Activated naive CD4-positive, alpha-beta T cell treated with anti-CD3 and anti-CD28 coated beads, Interleukin-2, amount 50 U/mL, for 72 hours (primary cell): Measurements from ENCODE around the gene PIBF1. TPM values are rescaled to one million over a fixed set of nuclear protein-coding genes. Genes with fewer than 3 reads are reported as not detected.
A peak's percentile ranks its signal among the peaks of the same experiment; 100 is the strongest.
"Not testable (repeated sequence)": the region's sequence is repeated elsewhere in the genome, so short reads cannot be mapped to it uniquely, and the experiment has no call there.

ENCODE experiments used
- ATAC-seq, 2 donors: fragments of 150-1000 bp; cut with Tn5 transposase; 2 replicates each; pipeline ENCODE4 v1.10.0; 2021; ENCODE audit warnings: mild to moderate bottlenecking in 2 of 2, moderate library complexity in 2 of 2
- DNase-seq, 2 donors: peaks; one replicate each; pipeline ENCODE4 v3.0.0; 2021 to 2022; ENCODE audit warnings: low spot score in 2 of 2
- H3K27ac Mint-ChIP-seq, 2 donors: one replicate each; pipeline ENCODE4 v1.8.0; 2022; ENCODE audit warnings: mild to moderate bottlenecking in 2 of 2, mixed read lengths in 2 of 2
- H3K36me3 Mint-ChIP-seq, 2 donors: one replicate each; pipeline ENCODE4 v1.8.0; 2022; ENCODE audit warnings: mixed read lengths in 2 of 2
- H3K9me3 Mint-ChIP-seq, 2 donors: one replicate each; pipeline ENCODE4 v1.8.0; 2022; ENCODE audit warnings: mixed read lengths in 2 of 2
- total RNA-seq, 2 donors: library from RNA; stranded (reverse); gene quantifications; one replicate each; pipeline ENCODE4 v1.2.3, GENCODE V29; 2022

PIBF1 gene, protein sequence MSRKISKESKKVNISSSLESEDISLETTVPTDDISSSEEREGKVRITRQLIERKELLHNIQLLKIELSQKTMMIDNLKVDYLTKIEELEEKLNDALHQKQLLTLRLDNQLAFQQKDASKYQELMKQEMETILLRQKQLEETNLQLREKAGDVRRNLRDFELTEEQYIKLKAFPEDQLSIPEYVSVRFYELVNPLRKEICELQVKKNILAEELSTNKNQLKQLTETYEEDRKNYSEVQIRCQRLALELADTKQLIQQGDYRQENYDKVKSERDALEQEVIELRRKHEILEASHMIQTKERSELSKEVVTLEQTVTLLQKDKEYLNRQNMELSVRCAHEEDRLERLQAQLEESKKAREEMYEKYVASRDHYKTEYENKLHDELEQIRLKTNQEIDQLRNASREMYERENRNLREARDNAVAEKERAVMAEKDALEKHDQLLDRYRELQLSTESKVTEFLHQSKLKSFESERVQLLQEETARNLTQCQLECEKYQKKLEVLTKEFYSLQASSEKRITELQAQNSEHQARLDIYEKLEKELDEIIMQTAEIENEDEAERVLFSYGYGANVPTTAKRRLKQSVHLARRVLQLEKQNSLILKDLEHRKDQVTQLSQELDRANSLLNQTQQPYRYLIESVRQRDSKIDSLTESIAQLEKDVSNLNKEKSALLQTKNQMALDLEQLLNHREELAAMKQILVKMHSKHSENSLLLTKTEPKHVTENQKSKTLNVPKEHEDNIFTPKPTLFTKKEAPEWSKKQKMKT
- total RNA-seq = 10 to 100 TPM; 26.2 to 28.9 TPM

DNA sequence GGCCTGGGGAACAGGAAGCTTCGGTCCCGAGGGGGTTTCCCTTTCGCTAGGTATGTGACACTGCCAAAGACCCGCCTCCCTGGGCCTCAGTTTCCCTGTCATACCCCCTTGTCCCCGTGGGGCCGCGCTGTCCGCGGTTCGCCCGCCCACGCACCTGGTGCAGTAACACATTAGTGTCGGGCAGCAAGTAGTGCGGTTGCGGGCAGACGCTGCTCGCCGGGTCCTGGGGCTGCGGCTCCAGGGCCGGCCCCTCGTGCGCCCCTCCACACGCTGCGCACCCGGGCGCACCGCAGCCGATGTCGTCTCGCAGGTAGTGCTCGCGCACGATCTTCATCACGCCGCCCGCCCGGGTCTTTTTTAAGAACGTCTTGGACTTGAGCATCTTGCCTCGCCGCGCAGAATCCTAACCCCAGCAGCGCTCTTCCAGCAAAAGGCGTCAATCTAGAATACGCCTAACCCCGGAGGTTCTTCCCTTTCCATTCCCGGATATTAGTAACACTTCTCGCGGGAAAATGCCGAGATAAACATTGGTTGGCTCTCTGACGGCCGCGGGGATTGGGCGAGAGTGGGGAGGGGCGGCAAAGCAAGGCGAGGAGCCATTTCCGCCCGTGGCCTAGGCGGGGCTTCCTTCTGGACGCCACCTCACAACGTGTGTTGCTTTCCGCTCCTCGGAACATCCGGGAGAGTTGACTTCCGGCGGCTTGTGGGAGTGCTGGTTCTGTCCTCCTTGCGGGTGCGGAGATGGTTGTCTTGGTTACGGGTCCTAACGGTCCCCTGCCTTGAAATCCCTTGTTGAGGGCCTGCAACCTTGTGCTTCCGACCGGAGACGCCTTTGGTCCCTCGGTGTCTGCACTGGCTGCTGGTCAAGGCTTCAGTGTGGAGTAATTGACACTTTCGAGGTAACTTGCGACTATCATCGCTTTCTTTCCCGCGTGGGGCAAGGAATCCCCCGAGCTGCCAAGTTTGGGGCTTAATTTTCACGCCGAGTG lies at the start of gene PIBF1, which contains the start of gene DIS3:
TSS of gene PIBF1 (plus strand) at position 683 of the 989 bp plus-strand sequence. CDS start 1,337 bp downstream, outside the sequence.
TSS of gene DIS3 (minus strand) at position 450 of the 989 bp plus-strand sequence. CDS start at position 382, 68 bp downstream.
- H3K27ac Mint-ChIP-seq = peak within 1 kb of the TSS; percentile 94 to 100
- ATAC-seq = peak; percentile 96 to 98
- peaks cover 29 to 62% of the 10 kb centered on the region in 2 donors for H3K36me3 Mint-ChIP-seq
- H3K9me3 Mint-ChIP-seq = no peaks in the 10 kb centered on the region
- peak; percentile 93 to 97 for DNase-seq

DNA sequence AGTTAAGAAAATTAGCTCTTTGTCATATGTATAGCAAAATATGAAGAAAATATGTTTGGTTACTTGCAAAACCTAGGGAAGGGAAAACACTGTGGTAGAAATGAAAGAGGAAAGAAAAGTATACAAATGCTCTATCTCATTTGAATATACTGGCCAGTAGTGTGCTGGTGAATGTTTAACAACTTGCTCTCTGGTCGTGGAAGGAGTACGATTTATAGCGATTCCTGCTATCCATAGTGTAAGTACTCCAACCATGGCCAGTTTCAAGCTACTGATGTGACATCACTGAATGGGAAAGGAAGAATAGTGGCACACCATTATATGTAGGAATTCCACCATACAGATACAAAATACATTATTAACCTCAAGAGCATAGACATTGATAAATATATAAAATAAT lies 44.9 kb upstream of the PIBF1 start:
- no peak for ATAC-seq
- Mint-ChIP-seq H3K9me3 (no peaks in the 10 kb centered on the region), H3K27ac (no peak overlapping the region), H3K36me3 (peaks cover 11 to 38% of the 10 kb centered on the region in 2 donors)
- DNase-seq = no peak

DNA sequence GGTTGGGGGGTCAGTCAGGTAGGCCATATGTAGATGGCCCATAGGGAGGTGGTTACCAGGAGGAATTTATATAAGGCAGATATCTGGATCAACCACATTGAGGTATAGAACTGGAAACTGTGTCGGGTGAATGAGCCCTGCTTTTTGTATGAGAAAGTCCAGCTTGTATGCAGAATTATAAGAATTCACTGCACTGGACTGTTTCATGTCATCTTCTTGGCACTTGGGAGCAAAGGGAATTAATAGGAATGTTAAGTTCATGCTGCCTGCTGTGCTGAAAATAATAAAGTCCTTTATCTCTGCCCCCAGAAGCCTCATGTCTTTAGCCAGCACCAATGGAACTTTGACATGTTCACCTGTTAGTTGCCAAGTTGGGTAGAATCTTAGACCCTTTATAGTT lies 41.9 kb upstream of the PIBF1 start:
- Mint-ChIP-seq H3K36me3 (peaks cover 4 to 24% of the 10 kb centered on the region in 2 donors), H3K9me3 (no peaks in the 10 kb centered on the region), H3K27ac (no peak overlapping the region)
- DNase-seq (no peak), ATAC-seq (no peak)

DNA sequence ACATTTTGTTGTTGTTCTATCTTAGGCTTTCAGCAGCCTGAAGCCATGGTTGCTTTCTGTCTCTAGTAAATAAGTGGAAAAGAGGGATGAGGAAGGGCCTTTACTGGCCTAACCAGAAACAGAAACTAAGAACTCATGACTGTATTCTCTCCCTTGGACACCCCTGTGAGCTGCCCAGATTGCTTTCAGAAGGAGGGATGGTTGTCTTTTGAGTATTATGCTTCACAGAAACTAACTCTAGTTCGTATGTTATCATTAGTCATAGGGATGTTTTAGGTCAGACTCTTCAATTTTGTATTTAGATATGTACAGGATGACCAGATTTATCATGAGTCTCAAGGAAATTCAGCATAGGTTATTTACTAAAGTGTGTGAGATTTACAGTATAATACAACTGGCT lies 36.7 kb upstream of the PIBF1 start:
- no peak for DNase-seq
- ATAC-seq = peak; percentile 77 to 88
- H3K27ac Mint-ChIP-seq = peak overlapping the region in 1 of 2 donors; percentile 65
- no peaks in the 10 kb centered on the region for H3K9me3 Mint-ChIP-seq
- H3K36me3 Mint-ChIP-seq = peaks cover 13 to 22% of the 10 kb centered on the region in 2 donors

DNA sequence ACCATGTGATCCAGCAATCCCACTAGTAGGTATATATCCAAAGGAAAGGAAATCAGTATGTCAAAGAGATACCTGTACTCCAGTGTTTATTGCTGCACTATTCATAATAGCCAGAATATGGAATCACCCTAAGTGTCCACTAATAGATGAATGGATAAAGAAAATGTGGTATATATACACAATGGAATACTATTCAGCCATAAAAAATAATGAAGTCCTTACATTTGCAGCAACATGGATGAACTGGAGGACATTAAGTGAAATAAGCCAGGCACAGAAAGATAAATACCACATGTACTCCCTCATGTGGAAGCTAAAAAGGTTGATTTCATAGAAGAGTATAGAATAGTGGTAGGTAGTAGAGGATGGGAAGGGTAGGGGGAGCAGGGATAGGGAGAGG lies 30.7 kb upstream of the PIBF1 start:
- Mint-ChIP-seq H3K27ac (no peak overlapping the region), H3K9me3 (no peaks in the 10 kb centered on the region), H3K36me3 (peaks cover 32 to 51% of the 10 kb centered on the region in 2 donors)
- no peak for ATAC-seq
- no peak for DNase-seq

DNA sequence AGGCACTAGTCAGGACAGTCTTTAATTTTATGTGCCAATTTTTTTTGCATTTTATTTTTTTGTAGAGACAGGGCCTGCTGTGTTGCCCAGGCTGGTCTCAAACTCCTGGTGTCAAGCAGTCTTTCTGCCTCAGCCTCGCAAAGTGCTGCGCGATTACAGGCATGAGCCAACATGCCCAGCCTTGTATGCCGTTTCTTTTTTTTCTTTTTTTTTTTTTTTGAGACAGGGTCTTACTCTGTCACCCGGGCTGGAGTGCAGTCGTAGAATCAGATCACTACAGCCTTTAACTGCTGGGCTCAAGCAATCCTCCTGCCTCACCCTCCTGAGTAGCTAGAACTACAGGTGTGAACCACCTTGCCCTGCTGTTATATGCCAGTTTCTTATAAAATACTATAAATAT lies 27.8 kb upstream of the PIBF1 start:
- Mint-ChIP-seq H3K27ac (no peak overlapping the region), H3K36me3 (peaks cover 32 to 45% of the 10 kb centered on the region in 2 donors), H3K9me3 (no peaks in the 10 kb centered on the region)
- no peak for DNase-seq
- peak in 1 of 2 donors; percentile 16 for ATAC-seq

DNA sequence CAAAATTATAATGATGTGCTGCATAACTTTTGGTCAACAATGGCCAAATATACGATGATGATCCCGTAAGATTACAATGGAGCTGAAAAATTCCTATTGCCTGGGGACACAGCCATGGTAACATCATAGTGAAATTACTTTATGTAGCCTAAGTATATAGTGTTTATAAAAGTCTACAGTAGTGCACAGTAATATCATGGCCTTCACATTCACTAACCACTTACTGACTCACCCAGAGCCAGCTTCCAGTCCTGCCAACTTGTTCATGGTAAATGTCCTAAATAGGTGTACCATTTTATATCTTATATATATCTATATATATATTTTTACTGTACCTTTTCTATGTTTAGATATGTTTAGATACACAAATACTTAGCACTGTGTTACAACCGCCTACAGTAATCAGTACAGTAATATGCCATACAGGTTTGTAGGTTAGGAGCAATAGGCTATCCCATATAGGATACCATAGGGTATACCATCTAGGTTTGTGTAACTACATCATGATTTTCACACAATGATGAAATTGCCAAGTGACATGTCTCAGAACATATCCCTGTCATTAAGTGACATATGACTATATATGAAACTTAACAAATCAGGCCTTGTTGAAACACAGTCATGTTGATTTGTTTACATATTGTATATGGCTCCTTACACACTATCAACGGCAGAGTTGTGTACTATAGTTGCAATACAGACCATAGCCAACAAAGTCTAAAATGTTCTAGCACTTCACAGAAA lies 24.0 kb upstream of the PIBF1 start:
- Mint-ChIP-seq H3K9me3 (no peaks in the 10 kb centered on the region), H3K27ac (peak overlapping the region in 1 of 2 donors; percentile 60), H3K36me3 (peaks cover 7 to 28% of the 10 kb centered on the region in 2 donors)
- ATAC-seq = peak; percentile 58 to 69
- DNase-seq = no peak

DNA sequence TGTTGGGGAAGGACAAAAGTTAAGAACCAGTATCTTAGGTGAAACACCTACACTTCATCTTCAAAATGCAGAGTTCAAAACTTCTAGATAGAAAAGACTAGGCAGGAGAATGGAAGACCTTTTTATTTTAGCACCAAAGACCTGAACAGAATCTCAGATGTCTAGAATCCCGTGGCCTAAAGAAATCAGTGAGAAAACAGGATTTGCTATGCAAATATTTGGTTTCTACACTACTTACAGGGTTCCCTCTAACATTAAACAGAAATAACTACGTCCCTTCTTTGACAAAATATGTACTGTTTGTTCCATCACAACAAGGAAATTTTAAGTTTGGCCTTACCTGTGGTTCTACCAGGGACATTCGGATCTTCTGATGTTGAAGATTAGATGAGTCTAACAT lies 21.7 kb upstream of the PIBF1 start:
- H3K27ac Mint-ChIP-seq = no peak overlapping the region
- no peak for DNase-seq
- peaks cover 7 to 19% of the 10 kb centered on the region in 2 donors for H3K36me3 Mint-ChIP-seq
- ATAC-seq = no peak
- no peaks in the 10 kb centered on the region for H3K9me3 Mint-ChIP-seq

DNA sequence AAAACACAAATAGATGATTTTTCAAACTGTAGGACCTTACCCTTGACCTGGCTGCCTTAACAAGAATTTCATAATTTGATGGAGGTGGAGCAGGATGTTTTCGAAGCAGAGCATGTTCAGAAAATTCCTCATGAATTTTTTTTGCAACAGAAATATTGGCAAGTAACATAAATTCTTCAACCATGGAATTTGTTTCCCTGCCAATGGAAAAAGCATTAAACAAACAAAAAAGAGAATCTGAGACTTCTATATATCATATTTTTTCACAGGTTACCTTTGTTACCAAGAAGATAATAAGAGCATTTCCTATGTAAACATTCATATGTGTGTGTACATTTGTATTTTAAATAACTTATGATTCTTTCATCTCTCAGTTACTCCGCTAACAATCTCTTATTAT lies 18.5 kb upstream of the PIBF1 start:
- no peak for DNase-seq
- ATAC-seq = no peak
- H3K36me3 Mint-ChIP-seq = peaks cover 7 to 36% of the 10 kb centered on the region in 2 donors
- no peaks in the 10 kb centered on the region for H3K9me3 Mint-ChIP-seq
- H3K27ac Mint-ChIP-seq = no peak overlapping the region

DNA sequence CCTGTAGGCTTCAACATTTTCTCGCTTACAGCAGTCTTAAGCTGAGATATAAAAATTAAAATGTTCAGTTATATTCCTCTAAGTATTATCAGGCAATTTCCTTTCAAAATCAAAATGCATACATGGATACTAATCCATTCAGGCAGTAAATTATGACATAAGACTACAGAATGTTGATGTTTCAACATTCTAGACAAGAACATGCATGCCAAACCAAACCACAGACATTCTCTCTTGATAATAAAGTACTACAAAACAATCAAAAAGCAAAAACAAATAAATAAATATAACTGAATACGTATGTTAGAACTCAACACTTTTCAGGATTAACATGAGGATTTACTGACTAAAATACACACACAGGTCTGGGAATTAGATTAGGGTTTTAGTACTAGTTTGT lies 7.9 kb upstream of the PIBF1 start:
- Mint-ChIP-seq H3K27ac (no peak overlapping the region), H3K36me3 (peaks cover 14 to 41% of the 10 kb centered on the region in 2 donors), H3K9me3 (no peaks in the 10 kb centered on the region)
- ATAC-seq (no peak), DNase-seq (no peak)

DNA sequence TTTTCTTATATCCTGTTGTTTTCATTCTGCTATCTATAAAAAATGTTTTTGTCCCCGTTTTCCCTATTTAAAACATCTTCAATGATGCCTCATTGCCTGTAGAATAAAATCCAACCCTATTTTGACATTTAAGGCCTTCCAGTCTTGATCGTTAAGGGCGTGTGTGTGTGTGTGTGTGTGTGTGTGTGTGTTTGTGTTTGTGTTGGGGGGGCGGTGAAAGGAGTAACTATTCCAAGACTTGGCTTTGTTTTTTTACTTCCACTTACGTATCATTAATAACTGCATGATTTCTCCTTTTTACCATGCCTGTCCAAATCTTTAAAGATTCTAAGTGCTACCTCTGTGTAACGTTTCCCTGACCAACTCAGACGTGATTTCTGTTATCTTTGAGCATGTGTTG lies 784 bp downstream of the PIBF1 start:
- Mint-ChIP-seq H3K36me3 (peaks cover 21 to 52% of the 10 kb centered on the region in 2 donors), H3K27ac (peak overlapping the region; percentile 94 to 100), H3K9me3 (no peaks in the 10 kb centered on the region)
- ATAC-seq = no peak
- DNase-seq = no peak

DNA sequence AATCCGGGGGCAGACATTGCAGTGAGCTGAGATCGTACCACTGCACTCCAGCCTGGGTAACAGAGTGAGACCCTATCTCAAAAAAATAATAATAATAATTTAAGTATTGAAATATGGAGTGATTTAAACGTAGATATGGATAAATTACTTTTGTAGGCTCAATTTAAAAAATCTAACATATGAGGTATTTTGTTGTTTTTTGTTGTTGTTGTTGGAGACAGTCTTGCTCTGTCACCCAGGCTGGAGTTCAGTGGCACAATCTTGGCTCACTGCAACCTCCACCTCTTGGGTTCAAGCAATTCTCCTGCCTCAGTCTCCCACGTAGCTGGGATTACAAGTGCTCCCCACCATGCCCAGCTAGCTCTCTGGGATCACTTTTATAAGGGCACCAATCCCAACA lies 2.7 kb downstream of the PIBF1 start:
- not testable (repeated sequence) for H3K27ac Mint-ChIP-seq, H3K9me3 Mint-ChIP-seq, ATAC-seq, DNase-seq
- H3K36me3 Mint-ChIP-seq = peaks cover 21 to 45% of the 10 kb centered on the region in 2 donors

DNA sequence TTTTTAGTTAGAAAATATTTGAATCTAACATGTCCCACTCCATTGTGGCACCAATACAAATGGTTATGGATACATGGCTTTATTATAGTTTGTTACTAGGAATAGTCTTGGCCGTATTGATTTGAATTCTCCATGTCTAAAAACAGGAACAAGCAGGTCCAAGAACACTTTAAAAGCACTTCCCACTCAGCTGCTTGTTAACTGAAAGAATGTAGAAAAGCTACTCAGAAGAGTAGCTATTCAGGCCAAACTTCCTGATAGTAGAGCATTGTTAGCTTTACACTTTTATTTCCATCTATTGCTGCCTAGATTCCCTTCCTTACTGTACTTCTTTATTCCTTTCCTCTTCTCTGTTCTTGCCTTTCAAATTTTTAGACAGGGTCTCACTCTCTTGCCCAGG lies 6.9 kb downstream of the PIBF1 start:
- peaks cover 0 to 5% of the 10 kb centered on the region in 2 donors for H3K9me3 Mint-ChIP-seq
- peaks cover 17 to 31% of the 10 kb centered on the region in 2 donors for H3K36me3 Mint-ChIP-seq
- DNase-seq (no peak), ATAC-seq (no peak)
- no peak overlapping the region for H3K27ac Mint-ChIP-seq

DNA sequence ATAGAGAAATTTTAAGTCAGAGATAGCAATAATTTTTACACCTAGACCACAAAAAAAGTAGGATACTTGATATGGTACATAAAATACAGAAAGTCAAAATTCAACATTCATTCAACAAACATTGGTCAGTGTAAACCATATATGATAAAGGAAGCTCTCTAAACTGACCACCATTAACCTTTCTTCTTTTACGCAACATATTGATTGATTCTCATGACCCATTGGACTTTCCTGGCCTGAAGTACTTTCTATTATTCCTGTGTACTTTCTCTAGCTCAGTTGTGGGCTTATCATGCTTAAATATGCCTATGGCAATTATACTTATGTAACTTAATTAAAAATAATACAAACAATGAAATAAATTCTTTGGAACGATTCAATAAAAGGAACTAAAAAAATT lies 10.7 kb downstream of the PIBF1 start:
- DNase-seq (no peak), ATAC-seq (no peak)
- Mint-ChIP-seq H3K9me3 (peaks cover 0 to 10% of the 10 kb centered on the region in 2 donors), H3K27ac (no peak overlapping the region), H3K36me3 (peaks cover 15 to 35% of the 10 kb centered on the region in 2 donors)

DNA sequence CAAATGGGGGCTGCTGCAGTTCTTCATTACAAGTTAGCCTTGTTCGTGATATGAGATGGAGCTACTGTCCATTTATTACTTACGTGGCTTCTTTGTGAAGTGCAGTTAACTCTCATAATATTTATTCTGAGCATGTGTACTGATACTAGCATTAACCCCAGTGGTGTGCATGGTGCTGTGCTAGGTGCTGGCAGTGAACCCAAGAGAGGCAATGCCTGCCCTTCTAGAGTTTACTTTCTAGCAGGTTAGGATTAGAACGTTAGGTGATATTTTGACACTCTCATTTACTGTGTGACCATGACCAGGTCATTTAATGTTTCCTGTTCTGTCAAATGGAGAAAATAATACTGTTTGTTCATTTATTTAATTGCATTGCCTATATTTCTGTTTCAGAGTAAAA lies 16.9 kb downstream of the PIBF1 start:
- H3K9me3 Mint-ChIP-seq = peaks cover 0 to 5% of the 10 kb centered on the region in 2 donors
- peaks cover 9 to 35% of the 10 kb centered on the region in 2 donors for H3K36me3 Mint-ChIP-seq
- H3K27ac Mint-ChIP-seq = no peak overlapping the region
- no peak for DNase-seq
- no peak for ATAC-seq

DNA sequence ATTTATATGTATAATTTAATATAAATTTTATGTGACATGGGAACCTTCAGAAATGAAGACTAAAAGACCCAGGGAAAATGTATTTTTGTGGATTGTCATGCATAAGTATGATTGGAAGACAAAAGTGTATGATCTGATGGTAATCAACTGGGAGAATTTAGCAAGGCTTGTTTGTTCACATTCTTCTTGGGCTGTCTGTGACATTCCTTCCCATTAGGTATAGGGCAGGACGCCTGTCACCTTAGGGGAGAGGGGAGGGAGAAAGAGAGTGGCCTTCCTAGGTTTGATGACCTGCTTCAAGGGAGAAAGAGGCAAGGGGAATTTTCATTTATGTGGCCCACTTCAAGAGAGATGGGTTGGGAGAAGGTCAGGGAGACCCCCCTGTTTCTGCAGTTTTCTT lies 22.4 kb downstream of the PIBF1 start:
- ATAC-seq (no peak), DNase-seq (no peak)
- Mint-ChIP-seq H3K9me3 (no peaks in the 10 kb centered on the region), H3K36me3 (peaks cover 5 to 40% of the 10 kb centered on the region in 2 donors), H3K27ac (no peak overlapping the region)
